Pulmonary artery endothelial cell (primary cell): ENCODE results near the gene TNK1. TPM values are rescaled to one million over a fixed set of nuclear protein-coding genes. Genes with fewer than 3 reads are reported as not detected.
"Not testable (repeated sequence)": the region's sequence is repeated elsewhere in the genome, so short reads cannot be mapped to it uniquely, and the experiment has no call there.

ENCODE experiments used
- DNase-seq: peaks from one replicate; pipeline ENCODE4 v3.0.0-alpha.2; 2011; ENCODE audit warnings: low read depth, low spot score
- total RNA-seq: library from RNA; depleted of rRNA; stranded (reverse); fragments of >200 nt; gene quantifications from 2 replicates; pipeline ENCODE4 v1.2.3, GENCODE V29; 2014

The TNK1 gene
- 0.26 and 0.60 TPM in 2 replicates for total RNA-seq

- no peak for DNase-seq
Observed at GRCh38 chr17:7380855-7381683, at the start of gene TNK1. Gene TNK1, plus strand, starts transcription at chr17:7381089. Its CDS starts 1,838 bp downstream, at chr17:7382927.

- no peak for DNase-seq
Observed at GRCh38 chr17:7332111-7332510, 48.8 kb upstream of the TNK1 start.

- DNase-seq, result not testable (repeated sequence)
Observed at GRCh38 chr17:7332600-7333069, 48.3 kb upstream of the TNK1 start.

- no peak for DNase-seq
Observed at GRCh38 chr17:7334938-7335538, 45.9 kb upstream of the TNK1 start.

- not testable (repeated sequence) for DNase-seq
Observed at GRCh38 chr17:7335765-7336164, 45.1 kb upstream of the TNK1 start.

GRCh38 chr17:7336240-7337175 is 44.4 kb upstream of the TNK1 start, which contains the start of gene ACAP1:
Gene ACAP1, plus strand, starts transcription at chr17:7336529. Its CDS starts 206 bp downstream, at chr17:7336735.
- no peak for DNase-seq

GRCh38 chr17:7337600-7337999 is 43.3 kb upstream of the TNK1 start:
- not testable (repeated sequence) for DNase-seq

GRCh38 chr17:7340179-7340578 is 40.7 kb upstream of the TNK1 start:
- DNase-seq, result no peak

GRCh38 chr17:7341842-7342241 is 39.0 kb upstream of the TNK1 start:
- DNase-seq, result no peak

- DNase-seq, result no peak
Observed at GRCh38 chr17:7343250-7343649, 37.6 kb upstream of the TNK1 start.

- DNase-seq, result no peak
Observed at GRCh38 chr17:7346761-7347614, 33.9 kb upstream of the TNK1 start.

- no peak for DNase-seq
Observed at GRCh38 chr17:7347630-7348477, 33.0 kb upstream of the TNK1 start.

- DNase-seq, result no peak
Observed at GRCh38 chr17:7348478-7349242, 32.2 kb upstream of the TNK1 start.

GRCh38 chr17:7351665-7352502 is 29.0 kb upstream of the TNK1 start, which contains the start of gene KCTD11:
Gene KCTD11, plus strand, starts transcription at chr17:7352162.
- no peak for DNase-seq

- DNase-seq, result no peak
Observed at GRCh38 chr17:7352503-7352889, 28.4 kb upstream of the TNK1 start.

- DNase-seq, result no peak
Observed at GRCh38 chr17:7352910-7353635, 27.8 kb upstream of the TNK1 start.

- no peak for DNase-seq
Observed at GRCh38 chr17:7354262-7354843, 26.5 kb upstream of the TNK1 start.
